ENCODE measurements around the gene SAAL1. TPM values are rescaled to one million over a fixed set of nuclear protein-coding genes. Genes with fewer than 3 reads are reported as not detected.

The SAAL1 gene
- total RNA-seq, 1 experiment from 2014 or later, result 41.2 TPM

- H4K20me1 ChIP-seq (ENCODE audit: insufficient read depth), result no peaks in the 10 kb centered on the region
- no peak overlapping the region for H2AFZ ChIP-seq (ENCODE audit: low read depth, low read length, poor library complexity, severe bottlenecking)
- BruUV-seq (replicated peaks), result no TSS peak
- ChIA-PET RAD21 (ENCODE audit: low non-redundant PET in 1 of 2, low total read pairs in 2 of 2, uncharacterized antibody in 2 of 2, unreplicated experiment in 2 of 2) (no interaction called here), CTCF (interaction anchor here (0.5 kb wide), 1 partner anchor 16 kb away, joined by 3 read pairs; no protein-coding TSS in a partner anchor), POLR2A (no interaction called here)
- H3K9me3 ChIP-seq (ENCODE audit: control insufficient read depth in 1 of 2, insufficient read depth in 1 of 2, low read depth in 1 of 2, low read length in 2 of 2), result no peaks in the 10 kb centered on the region
- TF ChIP-seq EGR1 (IDR thresholded peaks at IDR 0.05; ENCODE audit: low read depth), result no peak
- TF ChIP-seq CTCF (IDR thresholded peaks at IDR 0.05 in 2 of 3, conservative IDR thresholded peaks at IDR 0.05 in 1 of 3; ENCODE audit: borderline replicate concordance in 1 of 3, insufficient read depth in 1 of 3, low read depth in 2 of 3, low read length in 2 of 3), result no peak
- TF ChIP-seq POLR2A (IDR thresholded peaks at IDR 0.05; ENCODE audit: borderline replicate concordance, extremely low read depth, insufficient read depth, insufficient read length), result no peak
- TF ChIP-seq ELF1 (IDR thresholded peaks at IDR 0.05; ENCODE audit: borderline replicate concordance, low read depth), result no peak
- TF ChIP-seq EZH2phosphoT487 (IDR thresholded peaks at IDR 0.05; ENCODE audit: borderline replicate concordance), result no peak
- TF ChIP-seq RAD21 (IDR thresholded peaks at IDR 0.05; ENCODE audit: low read depth), result no peak
- TF ChIP-seq MAX (IDR thresholded peaks at IDR 0.05), result no peak
- no peak for TF ChIP-seq SRF (IDR thresholded peaks at IDR 0.05; ENCODE audit: low read depth)
- TF ChIP-seq REST (IDR thresholded peaks at IDR 0.05; ENCODE audit: low read depth), result no peak
- TF ChIP-seq ZBTB33 (IDR thresholded peaks at IDR 0.05; ENCODE audit: extremely low read depth, insufficient replicate concordance, low read length), result no peak
- TF ChIP-seq CEBPB (IDR thresholded peaks at IDR 0.05; ENCODE audit: low read depth), result no peak
- TF ChIP-seq CBX3 (IDR thresholded peaks at IDR 0.05; ENCODE audit: low read depth), result no peak
- TF ChIP-seq SIN3A (IDR thresholded peaks at IDR 0.05; ENCODE audit: low read depth), result no peak
- TF ChIP-seq ZFX (IDR thresholded peaks at IDR 0.05), result no peak
- H3K9me2 ChIP-seq (ENCODE audit: insufficient read depth), result no peaks in the 10 kb centered on the region
- H3K4me1 ChIP-seq (ENCODE audit: control insufficient read depth in 1 of 2, insufficient read depth in 2 of 2, low read length in 2 of 2), result no peaks in the 10 kb centered on the region
- no peak overlapping the region for H3K9ac ChIP-seq (ENCODE audit: low read length)
- H3K4me3 ChIP-seq (replicated peaks in 1 of 2; ENCODE audit: low read depth in 1 of 2, low read length in 2 of 2), result no peak overlapping the region
- peaks cover 35 to 40% of the 10 kb centered on the region in 2 experiments; a peak in 3 of 4 replicates for H3K36me3 ChIP-seq (ENCODE audit: control insufficient read depth in 1 of 2, insufficient read depth in 2 of 2, low read length in 2 of 2)
- ATAC-seq (no peak), DNase-seq (ENCODE audit: low read depth, low spot score) (no peak)
- no peak overlapping the region for H3K4me2 ChIP-seq (ENCODE audit: low read length)
- H3K27me3 ChIP-seq (ENCODE audit: insufficient read depth, low read length), result no peaks in the 10 kb centered on the region
- intact Hi-C loops (cut with micrococcal nuclease), result no loop called here
- H3K27ac ChIP-seq (ENCODE audit: low read depth, low read length), result no peak overlapping the region
- no peaks in the 10 kb centered on the region; the same call in 1 of the 2 replicates for H3K79me2 ChIP-seq (ENCODE audit: insufficient read depth, low read length)
Measured at GRCh38 chr11:18088366-18088765, 17.5 kb downstream of the SAAL1 start.

Data from HCT116 (cell line).